Panc1 (cell line): ENCODE data around the gene MYO5B. TPM values are rescaled to one million over a fixed set of nuclear protein-coding genes. Genes with fewer than 3 reads are reported as not detected.
"Not testable (repeated sequence)": the region's sequence is repeated elsewhere in the genome, so short reads cannot be mapped to it uniquely, and the experiment has no call there.

Experiments used
- ATAC-seq: fragments of 200-7000 bp; cut with Tn5 transposase; 2 replicates; pipeline ENCODE4 v1.9.1; 2020; ENCODE audit warnings: mild to moderate bottlenecking, moderate library complexity
- BruUV-seq: library from RNA; stranded (reverse); fragments of 400-500 nt; replicated peaks from 2 replicates; lab custom pipeline; 2021; lab: Mats Ljungman, UMichigan
- CTCF ChIA-PET: fragments of 300-600 bp; sonication (Branson Sonifier 250); formaldehyde crosslinking; loops from one replicate; lab custom pipeline; 2022; ENCODE audit warnings: antibody characterized with exemption; lab: Charles Lee
- POLR2A ChIA-PET: fragments of 300-600 bp; sonication (Branson Sonifier 250); formaldehyde crosslinking; loops from one replicate; lab custom pipeline; 2022; ENCODE audit warnings: antibody characterized with exemption; lab: Charles Lee
- DNase-seq: peaks from one replicate; pipeline ENCODE4 v3.0.0-alpha.2; 2010; ENCODE audit warnings: low read depth, low spot score
- H3K27ac ChIP-seq: 2 replicates; pipeline ENCODE4 v1.5.1; 2011; ENCODE audit warnings: mild to moderate bottlenecking, low read length, inconsistent platforms
- H3K27me3 ChIP-seq: fragments of 200-500 bp; sonication (Bioruptor generic); 2 replicates; pipeline ENCODE4 v1.6.0; 2014; ENCODE audit warnings: low read length, inconsistent platforms; ENCODE audit not compliant: control insufficient read depth, insufficient read depth
- H3K36me3 ChIP-seq: fragments of 200-500 bp; sonication (Bioruptor generic); 2 replicates; pipeline ENCODE4 v1.5.1; 2014; ENCODE audit warnings: inconsistent platforms, mild to moderate bottlenecking, low read length, moderate library complexity; ENCODE audit not compliant: control insufficient read depth, insufficient read depth
- H3K4me1 ChIP-seq: 2 replicates; pipeline ENCODE4 v1.5.1; 2011; ENCODE audit warnings: inconsistent platforms, mild to moderate bottlenecking, low read length, moderate library complexity; ENCODE audit not compliant: control insufficient read depth, insufficient read depth
- H3K4me3 ChIP-seq, 2 experiments: 2 replicates each; pipeline ENCODE4 v1.5.1; 2011 to 2012; ENCODE audit warnings: low read depth in 2 of 2, low read length in 2 of 2, mild to moderate bottlenecking in 2 of 2, inconsistent platforms in 1 of 2, moderate library complexity in 1 of 2
- H3K9me3 ChIP-seq: fragments of 200-500 bp; sonication (Bioruptor generic); 2 replicates; pipeline ENCODE4 v1.5.1; 2014; ENCODE audit warnings: low read depth, mild to moderate bottlenecking, inconsistent platforms, low read length, moderate library complexity; ENCODE audit not compliant: control insufficient read depth, insufficient read depth
- CTCF ChIP-seq: fragments of 450-650 bp; IDR thresholded peaks from 2 replicates; pipeline ENCODE4 v1.5.1; 2017; ENCODE audit warnings: mild to moderate bottlenecking
- POLR2AphosphoS5 ChIP-seq: IDR thresholded peaks from 2 replicates; pipeline ENCODE4 v1.6.1; 2012; ENCODE audit warnings: mild to moderate bottlenecking, low read depth, low read length, moderate library complexity
- REST ChIP-seq, 2 experiments: IDR thresholded peaks; 2 replicates each; pipeline ENCODE4 v1.6.1; 2011 to 2012; ENCODE audit warnings: low read depth in 2 of 2, control low read depth in 1 of 2, low read length in 1 of 2, mild to moderate bottlenecking in 1 of 2, moderate library complexity in 1 of 2; ENCODE audit not compliant: insufficient read depth in 1 of 2
- SIN3A ChIP-seq: IDR thresholded peaks from 2 replicates; pipeline ENCODE4 v1.6.1; 2012; ENCODE audit warnings: low read depth, mild to moderate bottlenecking, low read length, moderate library complexity, borderline replicate concordance; ENCODE audit not compliant: insufficient read depth
- TCF7L2 ChIP-seq: IDR thresholded peaks from 2 replicates; pipeline ENCODE4 v1.6.1; 2011; ENCODE audit warnings: mild to moderate bottlenecking, low read depth, low read length, inconsistent platforms
- in situ Hi-C: cut with HindIII; loops from 2 replicates; pipeline ENCODE4 v1.10.0; 2016; ENCODE audit warnings: low sequenced_read_pairs, low pct_unique_long_range_greater_than_20kb
- intact Hi-C: fragments of 100-400 bp; cut with micrococcal nuclease; formaldehyde crosslinking; loops from one replicate; pipeline ENCODE4 v1.10.0; 2022; ENCODE audit not compliant: unreplicated experiment
- total RNA-seq: library from RNA; stranded (reverse); gene quantifications from one replicate; pipeline ENCODE4 v1.2.1, GENCODE V29; 2021; ENCODE audit not compliant: unreplicated experiment

Gene MYO5B
- total RNA-seq, 1 experiment from 2014 or later: 0.31 TPM

GRCh38 chr18:49786019-49786720 lies 408.8 kb downstream of the MYO5B start:
- no peaks in the 10 kb centered on the region for H3K9me3 ChIP-seq
- H3K27ac ChIP-seq: no peak overlapping the region
- BruUV-seq: no TSS peak
- TF ChIP-seq SIN3A: no peak
- TF ChIP-seq POLR2AphosphoS5: no peak
- no peak for TF ChIP-seq TCF7L2
- TF ChIP-seq CTCF: no peak
- TF ChIP-seq REST (IDR thresholded peaks at IDR 0.05; ENCODE audit: insufficient read depth in 1 of 2, low read depth in 2 of 2, low read length in 1 of 2): no peak
- no peak overlapping the region for H3K4me3 ChIP-seq
- ATAC-seq (no peak), DNase-seq (no peak)
- in situ Hi-C loops: no loop called here
- ChIA-PET CTCF (no interaction called here), POLR2A (interaction anchor here (0.7 kb wide), 1 partner anchor 133 kb away, joined by 3 read pairs; no protein-coding TSS in a partner anchor)
- intact Hi-C loops: no loop called here
- no peaks in the 10 kb centered on the region for H3K27me3 ChIP-seq
- H3K4me1 ChIP-seq: no peaks in the 10 kb centered on the region
- H3K36me3 ChIP-seq: peaks cover 2% of the 10 kb centered on the region; the same call in 1 of the 2 replicates

GRCh38 chr18:49784427-49785185 lies 410.3 kb downstream of the MYO5B start:
- ATAC-seq (no peak), DNase-seq (no peak)
- in situ Hi-C loops (no loop called here), intact Hi-C loops (no loop called here)
- ChIA-PET POLR2A (no interaction called here), CTCF (interaction anchor here (0.7 kb wide), 1 partner anchor 998 kb away, joined by 3 read pairs; no protein-coding TSS in a partner anchor)
- Histone ChIP-seq H3K27me3 (no peaks in the 10 kb centered on the region), H3K27ac (no peak overlapping the region), H3K4me1 (no peaks in the 10 kb centered on the region), H3K4me3 (no peak overlapping the region), H3K36me3 (no peaks in the 10 kb centered on the region; the same call in 1 of the 2 replicates), H3K9me3 (no peaks in the 10 kb centered on the region)
- TF ChIP-seq SIN3A: no peak
- TF ChIP-seq CTCF: peak; percentile 14; the same call in 1 of the 2 replicates
- TF ChIP-seq POLR2AphosphoS5: no peak
- TF ChIP-seq REST (IDR thresholded peaks at IDR 0.05; ENCODE audit: insufficient read depth in 1 of 2, low read depth in 2 of 2, low read length in 1 of 2): no peak
- no peak for TF ChIP-seq TCF7L2
- BruUV-seq: no TSS peak

GRCh38 chr18:49783631-49784030 lies 411.3 kb downstream of the MYO5B start:
- in situ Hi-C loops, H3K27me3 ChIP-seq, H3K4me3 ChIP-seq, CTCF ChIA-PET, DNase-seq, intact Hi-C loops, H3K36me3 ChIP-seq, H3K27ac ChIP-seq, H3K9me3 ChIP-seq, POLR2A ChIA-PET, ATAC-seq, H3K4me1 ChIP-seq: not testable (repeated sequence)
- TSS peak; percentile 37 for BruUV-seq
